Effector memory CD8-positive, alpha-beta T cell (primary cell): Measurements from ENCODE around the gene MCEMP1.
A peak's percentile ranks its signal among the peaks of the same experiment; 100 is the strongest.

ENCODE experiments used
- ATAC-seq: fragments of 150-1000 bp; cut with Tn5 transposase; replicated peaks from 2 replicates; pipeline ENCODE4 v1.10.0; 2021; ENCODE audit warnings: mild to moderate bottlenecking, moderate library complexity
- DNase-seq, 3 experiments: peaks; one replicate each; pipeline ENCODE4 v3.0.0; 2021
- H3K27ac Mint-ChIP-seq, 2 donors: one replicate each; pipeline ENCODE4 v1.8.0; 2022; ENCODE audit warnings: mild to moderate bottlenecking in 2 of 2, mixed read lengths in 2 of 2, moderate library complexity in 2 of 2
- H3K27me3 Mint-ChIP-seq, 2 donors: one replicate each; pipeline ENCODE4 v1.8.0; 2022; ENCODE audit warnings: mixed read lengths in 2 of 2
- H3K36me3 Mint-ChIP-seq: one replicate; pipeline ENCODE4 v1.8.0; 2022; ENCODE audit warnings: mild to moderate bottlenecking, moderate library complexity, mixed read lengths; ENCODE audit not compliant: insufficient read depth
- H3K4me1 Mint-ChIP-seq, 2 donors: one replicate each; pipeline ENCODE4 v1.8.0; 2022; ENCODE audit warnings: low read depth in 2 of 2, mixed read lengths in 2 of 2
- H3K4me3 Mint-ChIP-seq, 2 donors: one replicate each; pipeline ENCODE4 v1.8.0; 2022; ENCODE audit warnings: mild to moderate bottlenecking in 2 of 2, mixed read lengths in 2 of 2, moderate library complexity in 2 of 2
- H3K9me3 Mint-ChIP-seq, 2 donors: one replicate each; pipeline ENCODE4 v1.8.0; 2022; ENCODE audit warnings: mixed read lengths in 2 of 2

Gene MCEMP1

GRCh38 chr19:7682175-7682855, 5.4 kb downstream of the MCEMP1 start:
- DNase-seq (no peak), ATAC-seq (no peak)
- H3K4me1 Mint-ChIP-seq = peaks cover 33 to 34% of the 10 kb centered on the region in 2 donors
- peaks cover 13 to 25% of the 10 kb centered on the region in 2 donors for H3K27me3 Mint-ChIP-seq
- peaks cover 50% of the 10 kb centered on the region for H3K36me3 Mint-ChIP-seq
- no peaks in the 10 kb centered on the region for H3K9me3 Mint-ChIP-seq
- H3K4me3 Mint-ChIP-seq = peak overlapping the region; percentile 94 to 95
- H3K27ac Mint-ChIP-seq = peak overlapping the region in 1 of 2 donors; percentile 96

- Mint-ChIP-seq H3K4me3 (no peak overlapping the region), H3K36me3 (peaks cover 42% of the 10 kb centered on the region), H3K27ac (no peak overlapping the region), H3K27me3 (no peaks in the 10 kb centered on the region), H3K9me3 (no peaks in the 10 kb centered on the region), H3K4me1 (peaks cover 12 to 19% of the 10 kb centered on the region in 2 donors)
- no peak for ATAC-seq
- DNase-seq = no peak
Measured at GRCh38 chr19:7685546-7686445, 8.9 kb downstream of the MCEMP1 start.

GRCh38 chr19:7687177-7687576, 10.3 kb downstream of the MCEMP1 start:
- peaks cover 5 to 9% of the 10 kb centered on the region in 2 donors for H3K4me1 Mint-ChIP-seq
- no peak for ATAC-seq
- no peak overlapping the region for H3K4me3 Mint-ChIP-seq
- DNase-seq = no peak
- H3K27me3 Mint-ChIP-seq = no peaks in the 10 kb centered on the region
- H3K27ac Mint-ChIP-seq = no peak overlapping the region
- peaks cover 31% of the 10 kb centered on the region for H3K36me3 Mint-ChIP-seq
- H3K9me3 Mint-ChIP-seq = no peaks in the 10 kb centered on the region

- no peaks in the 10 kb centered on the region for H3K27me3 Mint-ChIP-seq
- peaks cover 0 to 4% of the 10 kb centered on the region in 2 donors for H3K4me1 Mint-ChIP-seq
- H3K27ac Mint-ChIP-seq = no peak overlapping the region
- peaks cover 18% of the 10 kb centered on the region for H3K36me3 Mint-ChIP-seq
- ATAC-seq = no peak
- DNase-seq = no peak
- H3K9me3 Mint-ChIP-seq = no peaks in the 10 kb centered on the region
- no peak overlapping the region for H3K4me3 Mint-ChIP-seq
Measured at GRCh38 chr19:7689165-7689564, 12.3 kb downstream of the MCEMP1 start.

GRCh38 chr19:7690779-7691258, 13.9 kb downstream of the MCEMP1 start:
- Mint-ChIP-seq H3K4me3 (no peak overlapping the region), H3K4me1 (no peaks in the 10 kb centered on the region), H3K27ac (no peak overlapping the region), H3K9me3 (no peaks in the 10 kb centered on the region), H3K36me3 (peaks cover 15% of the 10 kb centered on the region), H3K27me3 (no peaks in the 10 kb centered on the region)
- DNase-seq = peak; percentile 32 to 41 (median 35)
- peak; percentile 23 for ATAC-seq

GRCh38 chr19:7691497-7691896, 14.6 kb downstream of the MCEMP1 start:
- Mint-ChIP-seq H3K4me1 (no peaks in the 10 kb centered on the region), H3K4me3 (no peak overlapping the region), H3K27me3 (peaks cover 2% of the 10 kb centered on the region in 2 donors), H3K36me3 (peaks cover 13% of the 10 kb centered on the region), H3K27ac (no peak overlapping the region), H3K9me3 (no peaks in the 10 kb centered on the region)
- ATAC-seq (peak; percentile 55), DNase-seq (peak; percentile 52 to 62 (median 54))

GRCh38 chr19:7692417-7693088, 15.7 kb downstream of the MCEMP1 start:
- peak; percentile 52 to 58 (median 57) for DNase-seq
- Mint-ChIP-seq H3K4me3 (no peak overlapping the region), H3K27ac (no peak overlapping the region), H3K4me1 (no peaks in the 10 kb centered on the region), H3K27me3 (peaks cover 4 to 12% of the 10 kb centered on the region in 2 donors), H3K36me3 (peaks cover 13% of the 10 kb centered on the region), H3K9me3 (no peaks in the 10 kb centered on the region)
- peak; percentile 70 for ATAC-seq

GRCh38 chr19:7694499-7694898, 17.6 kb downstream of the MCEMP1 start:
- H3K27ac Mint-ChIP-seq = no peak overlapping the region

GRCh38 chr19:7697721-7698287, 20.9 kb downstream of the MCEMP1 start:
- ATAC-seq (no peak), DNase-seq (no peak)
- H3K36me3 Mint-ChIP-seq = peaks cover 9% of the 10 kb centered on the region
- H3K27me3 Mint-ChIP-seq = peaks cover 30 to 43% of the 10 kb centered on the region in 2 donors
- no peaks in the 10 kb centered on the region for H3K9me3 Mint-ChIP-seq
- peaks cover 0 to 6% of the 10 kb centered on the region in 2 donors for H3K4me1 Mint-ChIP-seq
- H3K27ac Mint-ChIP-seq = no peak overlapping the region
- no peak overlapping the region for H3K4me3 Mint-ChIP-seq

More at GRCh38 chr19:7694499-7694898, 17.6 kb downstream of the MCEMP1 start:
- peaks cover 21 to 32% of the 10 kb centered on the region in 2 donors for H3K27me3 Mint-ChIP-seq
- H3K36me3 Mint-ChIP-seq = peaks cover 8% of the 10 kb centered on the region
- no peak overlapping the region for H3K4me3 Mint-ChIP-seq
- no peak for ATAC-seq
- H3K9me3 Mint-ChIP-seq = no peaks in the 10 kb centered on the region
- peaks cover 0 to 5% of the 10 kb centered on the region in 2 donors for H3K4me1 Mint-ChIP-seq
- no peak for DNase-seq

GRCh38 chr19:7698583-7698982, 21.7 kb downstream of the MCEMP1 start:
- Mint-ChIP-seq H3K27me3 (peaks cover 30 to 46% of the 10 kb centered on the region in 2 donors), H3K27ac (no peak overlapping the region), H3K36me3 (peaks cover 11% of the 10 kb centered on the region), H3K9me3 (no peaks in the 10 kb centered on the region), H3K4me1 (peaks cover 0 to 6% of the 10 kb centered on the region in 2 donors), H3K4me3 (no peak overlapping the region)
- ATAC-seq (no peak), DNase-seq (no peak)

GRCh38 chr19:7699003-7699402, 22.1 kb downstream of the MCEMP1 start:
- Mint-ChIP-seq H3K27ac (no peak overlapping the region), H3K9me3 (no peaks in the 10 kb centered on the region), H3K4me1 (peaks cover 0 to 6% of the 10 kb centered on the region in 2 donors), H3K36me3 (peaks cover 11% of the 10 kb centered on the region), H3K27me3 (peaks cover 30 to 51% of the 10 kb centered on the region in 2 donors), H3K4me3 (no peak overlapping the region)
- DNase-seq (no peak), ATAC-seq (no peak)

GRCh38 chr19:7699417-7700401, 22.8 kb downstream of the MCEMP1 start:
- Mint-ChIP-seq H3K9me3 (no peaks in the 10 kb centered on the region), H3K4me1 (peaks cover 0 to 7% of the 10 kb centered on the region in 2 donors), H3K27me3 (peaks cover 30 to 54% of the 10 kb centered on the region in 2 donors), H3K27ac (no peak overlapping the region), H3K36me3 (peaks cover 11% of the 10 kb centered on the region), H3K4me3 (no peak overlapping the region)
- DNase-seq = no peak
- ATAC-seq = no peak
